Adipocyte (in vitro differentiated cells): ENCODE results near the gene PDZD8.
A peak's percentile ranks its signal among the peaks of the same experiment; 100 is the strongest.

Experiments used
- DNase-seq: peaks from one replicate; pipeline ENCODE4 v3.0.0-alpha.2; 2015; ENCODE audit warnings: low read depth
- H3K27me3 ChIP-seq: replicated peaks from 2 replicates; pipeline ENCODE4 v1.7.0; 2013; ENCODE audit warnings: mild to moderate bottlenecking, low read length, moderate library complexity; ENCODE audit not compliant: control insufficient read depth, insufficient read depth
- H3K36me3 ChIP-seq: 2 replicates; pipeline ENCODE4 v1.7.0; 2013; ENCODE audit warnings: low read length, mild to moderate bottlenecking, moderate library complexity; ENCODE audit not compliant: control insufficient read depth, insufficient read depth, severe bottlenecking
- H3K4me1 ChIP-seq: 2 replicates; pipeline ENCODE4 v1.7.0; 2013; ENCODE audit warnings: mild to moderate bottlenecking, low read length, moderate library complexity; ENCODE audit not compliant: control insufficient read depth, insufficient read depth
- H3K4me3 ChIP-seq: 2 replicates; pipeline ENCODE4 v1.7.0; 2013; ENCODE audit warnings: mild to moderate bottlenecking, low read length, moderate library complexity
- H3K9ac ChIP-seq: 2 replicates; pipeline ENCODE4 v1.7.0; 2013; ENCODE audit warnings: mild to moderate bottlenecking, low read length, moderate library complexity
- H3K9me3 ChIP-seq: 2 replicates; pipeline ENCODE4 v1.7.0; 2013; ENCODE audit warnings: mild to moderate bottlenecking, low read length, moderate library complexity; ENCODE audit not compliant: control insufficient read depth

The PDZD8 gene

GRCh38 chr10:117360994-117361667 lies 14.1 kb downstream of the PDZD8 start:
- no peaks in the 10 kb centered on the region for H3K27me3 ChIP-seq
- H3K4me1 ChIP-seq: peaks cover 36% of the 10 kb centered on the region
- no peak overlapping the region for H3K9ac ChIP-seq
- no peaks in the 10 kb centered on the region for H3K9me3 ChIP-seq
- no peak overlapping the region for H3K4me3 ChIP-seq
- no peaks in the 10 kb centered on the region for H3K36me3 ChIP-seq
- DNase-seq: no peak

- Histone ChIP-seq H3K9me3 (no peaks in the 10 kb centered on the region), H3K27me3 (no peaks in the 10 kb centered on the region), H3K36me3 (no peaks in the 10 kb centered on the region), H3K4me1 (peaks cover 36% of the 10 kb centered on the region), H3K4me3 (no peak overlapping the region), H3K9ac (no peak overlapping the region)
- no peak for DNase-seq
These were observed 15.2 kb downstream of the PDZD8 start for GRCh38 chr10:117360016-117360415.

DNA sequence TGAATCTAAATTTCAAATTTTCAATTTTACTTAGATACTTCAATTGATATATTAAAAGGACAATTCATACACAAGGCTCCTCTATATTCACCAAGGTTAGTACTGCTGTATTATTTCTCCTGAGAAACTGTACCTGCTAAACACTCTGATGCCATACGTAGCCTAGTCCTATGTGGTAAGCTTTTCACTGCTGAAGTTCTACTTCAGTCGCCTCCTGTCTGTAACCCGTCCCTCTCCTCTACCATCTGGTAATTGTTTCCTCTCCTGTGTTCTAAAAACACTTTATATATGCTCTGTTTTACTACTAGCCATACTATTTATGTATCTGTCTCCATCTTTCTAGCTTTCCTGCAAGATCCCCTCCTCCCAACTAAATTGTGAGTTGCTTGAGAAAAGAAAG lies 20.2 kb downstream of the PDZD8 start:
- Histone ChIP-seq H3K9me3 (no peaks in the 10 kb centered on the region), H3K27me3 (no peaks in the 10 kb centered on the region)
- DNase-seq: no peak

GRCh38 chr10:117353684-117354083 lies 21.6 kb downstream of the PDZD8 start:
- no peak overlapping the region for H3K4me3 ChIP-seq
- no peak for DNase-seq
- no peaks in the 10 kb centered on the region for H3K9me3 ChIP-seq
- H3K4me1 ChIP-seq: no peaks in the 10 kb centered on the region
- H3K9ac ChIP-seq: no peak overlapping the region
- no peaks in the 10 kb centered on the region for H3K27me3 ChIP-seq
- no peaks in the 10 kb centered on the region for H3K36me3 ChIP-seq

More for the DNA sequence above, 20.2 kb downstream of the PDZD8 start:
- Histone ChIP-seq H3K4me3 (no peak overlapping the region), H3K9ac (no peak overlapping the region), H3K36me3 (no peaks in the 10 kb centered on the region), H3K4me1 (peaks cover 3% of the 10 kb centered on the region)

- Histone ChIP-seq H3K4me3 (no peak overlapping the region), H3K9me3 (no peaks in the 10 kb centered on the region), H3K9ac (no peak overlapping the region), H3K36me3 (no peaks in the 10 kb centered on the region), H3K27me3 (no peaks in the 10 kb centered on the region), H3K4me1 (no peaks in the 10 kb centered on the region)
- DNase-seq: no peak
These were observed 22.5 kb downstream of the PDZD8 start for GRCh38 chr10:117352724-117353123.

DNA sequence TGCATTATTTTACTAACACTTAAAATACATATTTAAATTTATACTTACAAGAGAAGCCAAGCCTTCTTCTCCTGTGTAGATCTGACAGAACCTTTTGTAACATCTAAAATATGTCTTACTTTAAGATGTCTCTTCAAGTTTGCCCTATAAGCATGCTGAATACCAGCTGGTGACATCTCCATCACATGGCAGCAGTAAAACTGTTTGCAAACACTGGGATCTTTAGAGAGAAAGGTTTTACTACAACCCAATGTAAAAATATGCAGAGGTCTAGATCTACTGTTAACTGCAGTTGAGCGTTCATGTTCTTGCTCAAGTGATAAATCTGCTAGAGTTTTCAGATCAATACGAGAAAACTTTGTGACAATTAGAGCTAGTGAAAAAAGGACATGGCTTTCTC lies 23.2 kb downstream of the PDZD8 start:
- DNase-seq: no peak
- Histone ChIP-seq H3K9me3 (no peaks in the 10 kb centered on the region), H3K9ac (no peak overlapping the region), H3K27me3 (no peaks in the 10 kb centered on the region), H3K36me3 (no peaks in the 10 kb centered on the region), H3K4me3 (no peak overlapping the region), H3K4me1 (no peaks in the 10 kb centered on the region)

GRCh38 chr10:117351558-117351957 lies 23.7 kb downstream of the PDZD8 start:
- H3K36me3 ChIP-seq: no peaks in the 10 kb centered on the region
- H3K9ac ChIP-seq: no peak overlapping the region
- H3K4me3 ChIP-seq: no peak overlapping the region
- no peaks in the 10 kb centered on the region for H3K27me3 ChIP-seq
- no peaks in the 10 kb centered on the region for H3K4me1 ChIP-seq
- no peaks in the 10 kb centered on the region for H3K9me3 ChIP-seq
- DNase-seq: no peak

GRCh38 chr10:117350909-117351308 lies 24.3 kb downstream of the PDZD8 start:
- Histone ChIP-seq H3K4me3 (no peak overlapping the region), H3K27me3 (no peaks in the 10 kb centered on the region), H3K36me3 (no peaks in the 10 kb centered on the region), H3K4me1 (no peaks in the 10 kb centered on the region), H3K9me3 (no peaks in the 10 kb centered on the region), H3K9ac (no peak overlapping the region)
- DNase-seq: no peak

DNA sequence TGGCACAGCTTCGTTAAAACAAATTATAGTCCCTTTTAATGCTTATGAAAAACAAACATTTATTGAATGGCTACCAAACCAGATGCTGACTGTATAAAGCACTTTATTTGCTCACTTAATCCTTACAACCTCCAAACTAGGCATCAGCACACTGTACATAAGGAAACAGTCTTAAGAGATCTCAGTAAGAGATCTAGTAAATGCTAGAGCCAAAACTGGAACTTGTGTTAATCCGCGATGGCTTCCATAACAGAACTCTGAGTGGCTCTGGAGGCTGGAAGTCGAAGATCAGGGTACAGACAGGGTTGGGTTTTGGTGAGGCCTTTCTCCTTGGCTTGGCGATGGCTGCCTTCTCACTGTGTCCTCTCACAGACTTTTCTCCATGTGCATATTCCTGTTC lies 27.0 kb downstream of the PDZD8 start:
- H3K4me1 ChIP-seq: peaks cover 6% of the 10 kb centered on the region
- no peaks in the 10 kb centered on the region for H3K9me3 ChIP-seq
- H3K9ac ChIP-seq: no peak overlapping the region
- no peak overlapping the region for H3K4me3 ChIP-seq
- no peaks in the 10 kb centered on the region for H3K27me3 ChIP-seq
- H3K36me3 ChIP-seq: no peaks in the 10 kb centered on the region
- no peak for DNase-seq

DNA sequence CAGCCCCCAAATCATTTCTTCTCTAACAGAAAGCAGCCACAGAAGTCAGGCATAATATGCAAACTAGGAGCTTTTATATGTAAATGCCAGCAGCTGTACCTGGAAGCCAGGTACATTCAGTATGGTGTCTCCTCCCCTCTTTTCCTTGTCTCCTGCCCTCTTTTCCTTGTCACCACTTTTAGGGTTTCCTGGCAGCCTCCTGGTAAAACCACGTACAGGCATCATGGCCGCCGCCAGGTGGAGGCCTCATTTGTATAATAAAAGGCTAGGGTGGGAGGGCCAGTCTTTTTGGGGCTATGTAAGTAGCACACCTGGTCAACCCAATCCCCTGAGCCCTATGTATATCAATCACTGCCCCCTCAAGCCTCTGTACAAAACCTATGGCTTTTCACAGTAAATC lies 28.7 kb downstream of the PDZD8 start:
- H3K9ac ChIP-seq: no peak overlapping the region
- H3K27me3 ChIP-seq: no peaks in the 10 kb centered on the region
- H3K4me3 ChIP-seq: no peak overlapping the region
- no peaks in the 10 kb centered on the region for H3K9me3 ChIP-seq
- no peak for DNase-seq
- H3K36me3 ChIP-seq: no peaks in the 10 kb centered on the region
- H3K4me1 ChIP-seq: peaks cover 18% of the 10 kb centered on the region

GRCh38 chr10:117345143-117345542 lies 30.1 kb downstream of the PDZD8 start:
- no peaks in the 10 kb centered on the region for H3K9me3 ChIP-seq
- H3K9ac ChIP-seq: no peak overlapping the region
- H3K27me3 ChIP-seq: no peaks in the 10 kb centered on the region
- DNase-seq: no peak
- no peaks in the 10 kb centered on the region for H3K36me3 ChIP-seq
- H3K4me1 ChIP-seq: peaks cover 20% of the 10 kb centered on the region
- no peak overlapping the region for H3K4me3 ChIP-seq

- Histone ChIP-seq H3K27me3 (no peaks in the 10 kb centered on the region), H3K4me1 (peaks cover 32% of the 10 kb centered on the region), H3K4me3 (no peak overlapping the region), H3K36me3 (no peaks in the 10 kb centered on the region), H3K9me3 (no peaks in the 10 kb centered on the region), H3K9ac (no peak overlapping the region)
- peak; percentile 74 for DNase-seq
These were observed 32.6 kb downstream of the PDZD8 start for GRCh38 chr10:117342641-117343040.
